ENCODE measurements around the gene AFAP1. TPM values are rescaled to one million over a fixed set of nuclear protein-coding genes. Genes with fewer than 3 reads are reported as not detected.

Gene AFAP1
- total RNA-seq, 1 donor from 2014 or later = 57.6 TPM

- H3K27ac Mint-ChIP-seq = no peak overlapping the region
- intact Hi-C loops (cut with micrococcal nuclease) = no loop called here
- no peak overlapping the region for H3K4me3 Mint-ChIP-seq (ENCODE audit: low read depth)
- no peaks in the 10 kb centered on the region for H3K9me3 Mint-ChIP-seq
- no peak for DNase-seq (ENCODE audit: low spot score)
- H3K4me1 Mint-ChIP-seq (ENCODE audit: low read depth) = peaks cover 19% of the 10 kb centered on the region
- peaks cover 3% of the 10 kb centered on the region for H3K36me3 Mint-ChIP-seq (ENCODE audit: low read depth)
- H3K27me3 Mint-ChIP-seq (ENCODE audit: low read depth) = no peaks in the 10 kb centered on the region
These were observed 36.8 kb downstream of the AFAP1 start for GRCh38 chr4:7902826-7903225.

- Mint-ChIP-seq H3K36me3 (ENCODE audit: low read depth) (peaks cover 3% of the 10 kb centered on the region), H3K4me3 (ENCODE audit: low read depth) (no peak overlapping the region), H3K27me3 (ENCODE audit: low read depth) (no peaks in the 10 kb centered on the region), H3K27ac (no peak overlapping the region), H3K9me3 (no peaks in the 10 kb centered on the region), H3K4me1 (ENCODE audit: low read depth) (peaks cover 18% of the 10 kb centered on the region)
- intact Hi-C loops (cut with micrococcal nuclease) = no loop called here
- no peak for DNase-seq (ENCODE audit: low spot score)
These were observed 37.5 kb downstream of the AFAP1 start for GRCh38 chr4:7902101-7902553.

- no peaks in the 10 kb centered on the region for H3K27me3 Mint-ChIP-seq (ENCODE audit: low read depth)
- no peak overlapping the region for H3K27ac Mint-ChIP-seq
- no peak for DNase-seq (ENCODE audit: low spot score)
- intact Hi-C loops (cut with micrococcal nuclease) = no loop called here
- peaks cover 16% of the 10 kb centered on the region for H3K4me1 Mint-ChIP-seq (ENCODE audit: low read depth)
- peaks cover 3% of the 10 kb centered on the region for H3K36me3 Mint-ChIP-seq (ENCODE audit: low read depth)
- no peak overlapping the region for H3K4me3 Mint-ChIP-seq (ENCODE audit: low read depth)
- H3K9me3 Mint-ChIP-seq = no peaks in the 10 kb centered on the region
These were observed 38.3 kb downstream of the AFAP1 start for GRCh38 chr4:7901311-7901885.

GRCh38 chr4:7900334-7900909, 39.2 kb downstream of the AFAP1 start:
- Mint-ChIP-seq H3K27ac (no peak overlapping the region), H3K4me3 (ENCODE audit: low read depth) (no peak overlapping the region), H3K36me3 (ENCODE audit: low read depth) (peaks cover under 1% of the 10 kb centered on the region), H3K27me3 (ENCODE audit: low read depth) (no peaks in the 10 kb centered on the region), H3K4me1 (ENCODE audit: low read depth) (peaks cover 16% of the 10 kb centered on the region), H3K9me3 (no peaks in the 10 kb centered on the region)
- no peak for DNase-seq (ENCODE audit: low spot score)
- intact Hi-C loops (cut with micrococcal nuclease) = no loop called here

GRCh38 chr4:7899184-7899869, 40.3 kb downstream of the AFAP1 start:
- peaks cover 16% of the 10 kb centered on the region for H3K4me1 Mint-ChIP-seq (ENCODE audit: low read depth)
- no peaks in the 10 kb centered on the region for H3K36me3 Mint-ChIP-seq (ENCODE audit: low read depth)
- no peak overlapping the region for H3K27ac Mint-ChIP-seq
- no peaks in the 10 kb centered on the region for H3K27me3 Mint-ChIP-seq (ENCODE audit: low read depth)
- H3K9me3 Mint-ChIP-seq = no peaks in the 10 kb centered on the region
- no peak for DNase-seq (ENCODE audit: low spot score)
- no peak overlapping the region for H3K4me3 Mint-ChIP-seq (ENCODE audit: low read depth)
- intact Hi-C loops (cut with micrococcal nuclease) = no loop called here

GRCh38 chr4:7898385-7898784, 41.3 kb downstream of the AFAP1 start:
- Mint-ChIP-seq H3K36me3 (ENCODE audit: low read depth) (no peaks in the 10 kb centered on the region), H3K4me3 (ENCODE audit: low read depth) (no peak overlapping the region), H3K27me3 (ENCODE audit: low read depth) (no peaks in the 10 kb centered on the region), H3K4me1 (ENCODE audit: low read depth) (peaks cover 16% of the 10 kb centered on the region), H3K27ac (no peak overlapping the region), H3K9me3 (no peaks in the 10 kb centered on the region)
- intact Hi-C loops (cut with micrococcal nuclease) = no loop called here
- no peak for DNase-seq (ENCODE audit: low spot score)

GRCh38 chr4:7897811-7898210, 41.9 kb downstream of the AFAP1 start:
- H3K27ac Mint-ChIP-seq = no peak overlapping the region
- no peak overlapping the region for H3K4me3 Mint-ChIP-seq (ENCODE audit: low read depth)
- intact Hi-C loops (cut with micrococcal nuclease) = no loop called here
- H3K27me3 Mint-ChIP-seq (ENCODE audit: low read depth) = no peaks in the 10 kb centered on the region
- H3K4me1 Mint-ChIP-seq (ENCODE audit: low read depth) = peaks cover 14% of the 10 kb centered on the region
- H3K9me3 Mint-ChIP-seq = no peaks in the 10 kb centered on the region
- no peaks in the 10 kb centered on the region for H3K36me3 Mint-ChIP-seq (ENCODE audit: low read depth)
- no peak for DNase-seq (ENCODE audit: low spot score)

- H3K27ac Mint-ChIP-seq = no peak overlapping the region
- H3K4me3 Mint-ChIP-seq (ENCODE audit: low read depth) = no peak overlapping the region
- H3K9me3 Mint-ChIP-seq = no peaks in the 10 kb centered on the region
- H3K27me3 Mint-ChIP-seq (ENCODE audit: low read depth) = no peaks in the 10 kb centered on the region
- no peak for DNase-seq (ENCODE audit: low spot score)
- intact Hi-C loops (cut with micrococcal nuclease) = no loop called here
- H3K36me3 Mint-ChIP-seq (ENCODE audit: low read depth) = no peaks in the 10 kb centered on the region
- peaks cover 4% of the 10 kb centered on the region for H3K4me1 Mint-ChIP-seq (ENCODE audit: low read depth)
These were observed 44.9 kb downstream of the AFAP1 start for GRCh38 chr4:7894677-7895181.

- intact Hi-C loops (cut with micrococcal nuclease) = no loop called here
- Mint-ChIP-seq H3K9me3 (no peaks in the 10 kb centered on the region), H3K4me1 (ENCODE audit: low read depth) (peaks cover 4% of the 10 kb centered on the region), H3K4me3 (ENCODE audit: low read depth) (no peak overlapping the region), H3K36me3 (ENCODE audit: low read depth) (no peaks in the 10 kb centered on the region), H3K27ac (no peak overlapping the region), H3K27me3 (ENCODE audit: low read depth) (no peaks in the 10 kb centered on the region)
- DNase-seq (ENCODE audit: low spot score) = no peak
These were observed 45.5 kb downstream of the AFAP1 start for GRCh38 chr4:7894098-7894676.

- intact Hi-C loops (cut with micrococcal nuclease) = no loop called here
- H3K4me3 Mint-ChIP-seq (ENCODE audit: low read depth) = no peak overlapping the region
These were observed 46.1 kb downstream of the AFAP1 start for GRCh38 chr4:7893539-7893938.

GRCh38 chr4:7892212-7893019, 47.2 kb downstream of the AFAP1 start:
- DNase-seq (ENCODE audit: low spot score) = no peak
- Mint-ChIP-seq H3K9me3 (peaks cover 7% of the 10 kb centered on the region), H3K27me3 (ENCODE audit: low read depth) (no peaks in the 10 kb centered on the region), H3K36me3 (ENCODE audit: low read depth) (peaks cover 4% of the 10 kb centered on the region), H3K27ac (no peak overlapping the region), H3K4me1 (ENCODE audit: low read depth) (peaks cover 4% of the 10 kb centered on the region), H3K4me3 (ENCODE audit: low read depth) (no peak overlapping the region)
- intact Hi-C loops (cut with micrococcal nuclease) = no loop called here

More at GRCh38 chr4:7893539-7893938, 46.1 kb downstream of the AFAP1 start:
- Mint-ChIP-seq H3K27ac (no peak overlapping the region), H3K27me3 (ENCODE audit: low read depth) (no peaks in the 10 kb centered on the region), H3K4me1 (ENCODE audit: low read depth) (peaks cover 4% of the 10 kb centered on the region), H3K36me3 (ENCODE audit: low read depth) (peaks cover under 1% of the 10 kb centered on the region), H3K9me3 (peaks cover 1% of the 10 kb centered on the region)
- no peak for DNase-seq (ENCODE audit: low spot score)

GRCh38 chr4:7890635-7891393, 48.8 kb downstream of the AFAP1 start:
- DNase-seq (ENCODE audit: low spot score) = no peak
- peaks cover 7% of the 10 kb centered on the region for H3K9me3 Mint-ChIP-seq
- no peak overlapping the region for H3K4me3 Mint-ChIP-seq (ENCODE audit: low read depth)
- intact Hi-C loops (cut with micrococcal nuclease) = no loop called here
- peaks cover 4% of the 10 kb centered on the region for H3K36me3 Mint-ChIP-seq (ENCODE audit: low read depth)
- H3K27me3 Mint-ChIP-seq (ENCODE audit: low read depth) = no peaks in the 10 kb centered on the region
- no peak overlapping the region for H3K27ac Mint-ChIP-seq
- peaks cover 7% of the 10 kb centered on the region for H3K4me1 Mint-ChIP-seq (ENCODE audit: low read depth)

Measured in activated T-helper 2 cell treated with anti-CD3 and anti-CD28 coated beads, Interferon-gamma antibody, Interleukin-2, Interleukin-4, amounts not matched to agents 10 μg/mL and 5 μg/mL and 100 μg/mL, durations not matched to agents 14 hours and 24 hours and 36 hours (primary cell).